Fibroblast of lung (primary cell): Measurements from ENCODE around the gene CD47. TPM values are rescaled to one million over a fixed set of nuclear protein-coding genes. Genes with fewer than 3 reads are reported as not detected.

ENCODE experiments used
- DNase-seq, 2 donors: peaks; one replicate each; pipeline versions ENCODE4 v3.0.0 to v3.0.0-alpha.2; 2010; ENCODE audit warnings: low read depth in 2 of 2
- H2AFZ ChIP-seq: 2 replicates; pipeline ENCODE4 v1.5.1; 2012; ENCODE audit warnings: low read length, control low read depth, inconsistent platforms
- H3K27ac ChIP-seq: 2 replicates; pipeline ENCODE4 v1.5.1; 2011; ENCODE audit warnings: low read length, control low read depth; ENCODE audit not compliant: insufficient read depth
- H3K27me3 ChIP-seq: 2 replicates; pipeline ENCODE4 v1.5.1; 2011; ENCODE audit warnings: mild to moderate bottlenecking, low read length; ENCODE audit not compliant: control insufficient read depth, insufficient read depth
- H3K36me3 ChIP-seq: 2 replicates; pipeline ENCODE4 v1.5.1; 2011; ENCODE audit warnings: low read length; ENCODE audit not compliant: control insufficient read depth, insufficient read depth
- H3K4me1 ChIP-seq: 2 replicates; pipeline ENCODE4 v1.5.1; 2011; ENCODE audit warnings: low read length; ENCODE audit not compliant: control insufficient read depth, insufficient read depth; ENCODE audit errors: extremely low read depth
- H3K4me2 ChIP-seq: 2 replicates; pipeline ENCODE4 v1.5.1; 2011; ENCODE audit warnings: low read length, control low read depth; ENCODE audit not compliant: insufficient read depth; ENCODE audit errors: extremely low read depth
- H3K4me3 ChIP-seq, 4 experiments: fragments of 200-600 bp in 1 of 4; sonication (generic) in 1 of 4; replicated peaks in 1 of 4; 2 replicates each; pipeline ENCODE4 v1.5.1; 2011 to 2016; ENCODE audit warnings: low read length in 4 of 4, low read depth in 3 of 4, mild to moderate bottlenecking in 3 of 4, control low read depth in 2 of 4, inconsistent platforms in 1 of 4, mixed read lengths in 1 of 4; ENCODE audit not compliant: insufficient read depth in 1 of 4; ENCODE audit errors: control extremely low read depth in 1 of 4
- H3K79me2 ChIP-seq: 2 replicates; pipeline ENCODE4 v1.5.1; 2012; ENCODE audit warnings: mild to moderate bottlenecking, low read length, inconsistent platforms; ENCODE audit not compliant: control insufficient read depth, insufficient read depth
- H3K9ac ChIP-seq: 2 replicates; pipeline ENCODE4 v1.5.1; 2011; ENCODE audit warnings: mild to moderate bottlenecking, low read length, control low read depth; ENCODE audit not compliant: insufficient read depth
- H3K9me3 ChIP-seq: 2 replicates; pipeline ENCODE4 v1.5.1; 2012; ENCODE audit warnings: low read depth, low read length; ENCODE audit not compliant: control insufficient read depth, insufficient read depth
- H4K20me1 ChIP-seq: 2 replicates; pipeline ENCODE4 v1.5.1; 2011; ENCODE audit warnings: low read length; ENCODE audit not compliant: control insufficient read depth, insufficient read depth; ENCODE audit errors: extremely low read depth
- EZH2 ChIP-seq: IDR thresholded peaks from 2 replicates; pipeline ENCODE4 v1.5.1; 2012; ENCODE audit warnings: low read length, control low read depth, mild to moderate bottlenecking; ENCODE audit errors: missing control alignments
- polyA plus RNA-seq, 2 donors: library from polyadenylated mRNA; depleted of rRNA in 1 of 2; stranded (reverse) in 1 of 2; unstranded in 1 of 2; fragments of >200 nt; gene quantifications; 2 replicates each; pipeline ENCODE4 v1.2.1, GENCODE V29; 2011 to 2012; ENCODE audit warnings: missing spikeins in 1 of 2
- total RNA-seq: library from RNA; depleted of rRNA; stranded (reverse); fragments of >200 nt; gene quantifications from 2 replicates; pipeline ENCODE4 v1.2.1, GENCODE V29; 2014
- TF ChIP-seq, protein P1 (sequence below), 2 donors: IDR thresholded peaks in 1 of 2; conservative IDR thresholded peaks in 1 of 2; 1 replicate in 1 of 2; 2 replicates in 1 of 2; pipeline ENCODE4 v1.5.1; 2011 to 2012; ENCODE audit warnings: low read length in 2 of 2, control low read depth in 1 of 2, inconsistent platforms in 1 of 2, low read depth in 1 of 2, mild to moderate bottlenecking in 1 of 2

The CD47 gene
- total and polyA plus RNA-seq, 2 donors (not counting 1 experiment from before 2014, with no cell fraction given): 72.0 to 91.7 TPM

GRCh38 chr3:108073764-108074431 lies 16.9 kb downstream of the CD47 start:
- H3K4me3 ChIP-seq: no peak overlapping the region
- peaks cover 22% of the 10 kb centered on the region for H3K79me2 ChIP-seq
- no peak for TF ChIP-seq EZH2
- TF ChIP-seq, protein P1, sequence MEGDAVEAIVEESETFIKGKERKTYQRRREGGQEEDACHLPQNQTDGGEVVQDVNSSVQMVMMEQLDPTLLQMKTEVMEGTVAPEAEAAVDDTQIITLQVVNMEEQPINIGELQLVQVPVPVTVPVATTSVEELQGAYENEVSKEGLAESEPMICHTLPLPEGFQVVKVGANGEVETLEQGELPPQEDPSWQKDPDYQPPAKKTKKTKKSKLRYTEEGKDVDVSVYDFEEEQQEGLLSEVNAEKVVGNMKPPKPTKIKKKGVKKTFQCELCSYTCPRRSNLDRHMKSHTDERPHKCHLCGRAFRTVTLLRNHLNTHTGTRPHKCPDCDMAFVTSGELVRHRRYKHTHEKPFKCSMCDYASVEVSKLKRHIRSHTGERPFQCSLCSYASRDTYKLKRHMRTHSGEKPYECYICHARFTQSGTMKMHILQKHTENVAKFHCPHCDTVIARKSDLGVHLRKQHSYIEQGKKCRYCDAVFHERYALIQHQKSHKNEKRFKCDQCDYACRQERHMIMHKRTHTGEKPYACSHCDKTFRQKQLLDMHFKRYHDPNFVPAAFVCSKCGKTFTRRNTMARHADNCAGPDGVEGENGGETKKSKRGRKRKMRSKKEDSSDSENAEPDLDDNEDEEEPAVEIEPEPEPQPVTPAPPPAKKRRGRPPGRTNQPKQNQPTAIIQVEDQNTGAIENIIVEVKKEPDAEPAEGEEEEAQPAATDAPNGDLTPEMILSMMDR (conservative IDR thresholded peaks at IDR 0.05 in 1 of 2, IDR thresholded peaks at IDR 0.05 in 1 of 2; ENCODE audit: low read depth in 1 of 2, low read length in 2 of 2): no peak
- no peak for DNase-seq
- no peaks in the 10 kb centered on the region for H4K20me1 ChIP-seq
- no peak overlapping the region for H3K27ac ChIP-seq
- H3K4me1 ChIP-seq: no peaks in the 10 kb centered on the region
- H3K27me3 ChIP-seq: no peaks in the 10 kb centered on the region
- H3K36me3 ChIP-seq: peaks cover 2% of the 10 kb centered on the region
- H2AFZ ChIP-seq: no peak overlapping the region
- H3K9me3 ChIP-seq: no peaks in the 10 kb centered on the region
- no peak overlapping the region for H3K9ac ChIP-seq
- no peak overlapping the region for H3K4me2 ChIP-seq

DNA sequence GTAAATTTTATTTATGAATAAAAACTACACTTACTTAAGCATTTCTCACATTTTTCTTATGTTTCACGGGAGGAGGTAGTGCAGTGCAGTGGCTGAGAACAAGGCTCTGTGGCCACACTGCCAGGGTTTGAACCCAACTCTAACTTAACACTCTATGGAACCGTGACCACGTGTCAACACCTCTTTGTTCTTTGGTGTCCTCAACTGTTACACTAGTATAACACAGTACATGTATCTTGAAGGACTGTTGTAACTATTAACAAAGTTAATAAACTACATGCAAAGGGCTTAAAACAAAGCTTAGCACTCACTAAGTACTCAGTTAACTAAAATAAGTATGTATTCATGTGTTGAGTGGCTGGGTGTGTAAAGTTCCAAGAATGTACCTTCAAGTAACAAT lies 19.5 kb downstream of the CD47 start:
- H3K79me2 ChIP-seq: peaks cover 11% of the 10 kb centered on the region
- no peak overlapping the region for H2AFZ ChIP-seq
- H3K4me1 ChIP-seq: no peaks in the 10 kb centered on the region
- H3K27ac ChIP-seq: no peak overlapping the region
- DNase-seq: no peak
- H3K4me3 ChIP-seq: no peak overlapping the region
- peaks cover 2% of the 10 kb centered on the region for H3K36me3 ChIP-seq
- H3K4me2 ChIP-seq: no peak overlapping the region
- no peaks in the 10 kb centered on the region for H3K9me3 ChIP-seq
- no peaks in the 10 kb centered on the region for H4K20me1 ChIP-seq
- H3K9ac ChIP-seq: no peak overlapping the region
- TF ChIP-seq EZH2: no peak
- TF ChIP-seq, protein P1 (conservative IDR thresholded peaks at IDR 0.05 in 1 of 2, IDR thresholded peaks at IDR 0.05 in 1 of 2; ENCODE audit: low read depth in 1 of 2, low read length in 2 of 2): no peak
- H3K27me3 ChIP-seq: no peaks in the 10 kb centered on the region

- Histone ChIP-seq H3K27me3 (no peaks in the 10 kb centered on the region), H3K79me2 (peaks cover 11% of the 10 kb centered on the region), H3K9me3 (no peaks in the 10 kb centered on the region), H3K4me1 (no peaks in the 10 kb centered on the region), H3K36me3 (peaks cover 2% of the 10 kb centered on the region), H4K20me1 (no peaks in the 10 kb centered on the region), H3K9ac (no peak overlapping the region), H3K4me3 (no peak overlapping the region), H2AFZ (no peak overlapping the region), H3K4me2 (no peak overlapping the region), H3K27ac (no peak overlapping the region)
- DNase-seq: no peak
- TF ChIP-seq EZH2: no peak
- TF ChIP-seq, protein P1 (conservative IDR thresholded peaks at IDR 0.05 in 1 of 2, IDR thresholded peaks at IDR 0.05 in 1 of 2; ENCODE audit: low read depth in 1 of 2, low read length in 2 of 2): no peak
Measured at GRCh38 chr3:108070356-108070755, 20.5 kb downstream of the CD47 start.
